Suprapubic skin (tissue), 3 donors: ENCODE results near the gene CLDN18.

Experiments used
- EP300 ChIP-seq: sonication (generic); formaldehyde crosslinking; IDR thresholded peaks from one replicate; pipeline ENCODE4 v1.6.1; 2017; ENCODE audit warnings: antibody characterized with exemption
- POLR2A ChIP-seq, 2 donors: fragments of 450-650 bp; IDR thresholded peaks; one replicate each; pipeline ENCODE4 v1.6.1; 2017; ENCODE audit warnings: antibody characterized with exemption in 2 of 2, mild to moderate bottlenecking in 2 of 2, moderate library complexity in 2 of 2
- TF ChIP-seq, protein P1 (sequence below), 2 donors: fragments of 200-600 bp in 1 of 2; fragments of 450-650 bp in 1 of 2; sonication (generic) in 1 of 2; IDR thresholded peaks; one replicate each; pipeline ENCODE4 v1.5.1; 2016 to 2019; ENCODE audit warnings: antibody characterized with exemption in 2 of 2, mild to moderate bottlenecking in 1 of 2, moderate library complexity in 1 of 2

DNA sequence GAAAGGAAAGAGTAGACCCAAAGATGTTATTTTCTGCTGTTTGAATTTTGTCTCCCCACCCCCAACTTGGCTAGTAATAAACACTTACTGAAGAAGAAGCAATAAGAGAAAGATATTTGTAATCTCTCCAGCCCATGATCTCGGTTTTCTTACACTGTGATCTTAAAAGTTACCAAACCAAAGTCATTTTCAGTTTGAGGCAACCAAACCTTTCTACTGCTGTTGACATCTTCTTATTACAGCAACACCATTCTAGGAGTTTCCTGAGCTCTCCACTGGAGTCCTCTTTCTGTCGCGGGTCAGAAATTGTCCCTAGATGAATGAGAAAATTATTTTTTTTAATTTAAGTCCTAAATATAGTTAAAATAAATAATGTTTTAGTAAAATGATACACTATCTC is 21.6 kb downstream of the CLDN18 start:
- TF ChIP-seq EP300 = no peak
- TF ChIP-seq, protein P1, sequence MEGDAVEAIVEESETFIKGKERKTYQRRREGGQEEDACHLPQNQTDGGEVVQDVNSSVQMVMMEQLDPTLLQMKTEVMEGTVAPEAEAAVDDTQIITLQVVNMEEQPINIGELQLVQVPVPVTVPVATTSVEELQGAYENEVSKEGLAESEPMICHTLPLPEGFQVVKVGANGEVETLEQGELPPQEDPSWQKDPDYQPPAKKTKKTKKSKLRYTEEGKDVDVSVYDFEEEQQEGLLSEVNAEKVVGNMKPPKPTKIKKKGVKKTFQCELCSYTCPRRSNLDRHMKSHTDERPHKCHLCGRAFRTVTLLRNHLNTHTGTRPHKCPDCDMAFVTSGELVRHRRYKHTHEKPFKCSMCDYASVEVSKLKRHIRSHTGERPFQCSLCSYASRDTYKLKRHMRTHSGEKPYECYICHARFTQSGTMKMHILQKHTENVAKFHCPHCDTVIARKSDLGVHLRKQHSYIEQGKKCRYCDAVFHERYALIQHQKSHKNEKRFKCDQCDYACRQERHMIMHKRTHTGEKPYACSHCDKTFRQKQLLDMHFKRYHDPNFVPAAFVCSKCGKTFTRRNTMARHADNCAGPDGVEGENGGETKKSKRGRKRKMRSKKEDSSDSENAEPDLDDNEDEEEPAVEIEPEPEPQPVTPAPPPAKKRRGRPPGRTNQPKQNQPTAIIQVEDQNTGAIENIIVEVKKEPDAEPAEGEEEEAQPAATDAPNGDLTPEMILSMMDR (IDR thresholded peaks at IDR 0.05) = no peak
- no peak for TF ChIP-seq POLR2A (IDR thresholded peaks at IDR 0.05)
